Left lobe of liver (tissue), 2 donors: ENCODE measurements around the gene NCAN. TPM values are rescaled to one million over a fixed set of nuclear protein-coding genes. Genes with fewer than 3 reads are reported as not detected.

Experiments used
- ATAC-seq: fragments of 200-7000 bp; cut with Tn5 transposase; one replicate; pipeline ENCODE4 v1.9.1; 2020; ENCODE audit warnings: mild to moderate bottlenecking, moderate library complexity
- DNase-seq: peaks from one replicate; pipeline ENCODE4 v3.0.0-alpha.2; 2020; ENCODE audit warnings: low spot score
- total RNA-seq: library from RNA; stranded (reverse); gene quantifications from one replicate; pipeline ENCODE4 v1.2.1, GENCODE V29; 2021
- donor health status: DM: no; HTN: no; CAD: no; lungs with moderate emphysema.
- donor health status: DM: no; HTN: yes; CAD: no.

The NCAN gene
- total RNA-seq, 1 donor from 2014 or later: 0.20 TPM

GRCh38 chr19:19258589-19259338 lies 47.0 kb downstream of the NCAN start:
- DNase-seq: no peak
- no peak for ATAC-seq

- ATAC-seq (peak; percentile 32), DNase-seq (no peak)
These were observed 48.0 kb downstream of the NCAN start for GRCh38 chr19:19259741-19260140.

GRCh38 chr19:19260417-19261214 lies 48.9 kb downstream of the NCAN start:
- ATAC-seq: no peak
- no peak for DNase-seq

- no peak for DNase-seq
- ATAC-seq: no peak
These were observed 49.8 kb downstream of the NCAN start for GRCh38 chr19:19261350-19262189.

GRCh38 chr19:19262190-19263057 lies 50.7 kb downstream of the NCAN start:
- no peak for ATAC-seq

GRCh38 chr19:19263886-19264487 lies 52.2 kb downstream of the NCAN start:
- no peak for ATAC-seq
- DNase-seq: no peak

More at GRCh38 chr19:19262190-19263057, 50.7 kb downstream of the NCAN start:
- no peak for DNase-seq

- no peak for DNase-seq
- no peak for ATAC-seq
These were observed 55.5 kb downstream of the NCAN start for GRCh38 chr19:19267305-19267704.

GRCh38 chr19:19268453-19269385 lies 57.0 kb downstream of the NCAN start:
- DNase-seq: peak; percentile 59
- ATAC-seq: peak; percentile 47

GRCh38 chr19:19269952-19270694 lies 58.4 kb downstream of the NCAN start:
- DNase-seq: no peak
- no peak for ATAC-seq

- DNase-seq: no peak
- ATAC-seq: no peak
These were observed 59.2 kb downstream of the NCAN start for GRCh38 chr19:19270749-19271571.

GRCh38 chr19:19271828-19272599 lies 60.3 kb downstream of the NCAN start:
- peak; percentile 9 for ATAC-seq
- no peak for DNase-seq

GRCh38 chr19:19274146-19274545 lies 62.4 kb downstream of the NCAN start:
- DNase-seq: no peak
- ATAC-seq: no peak

GRCh38 chr19:19274716-19275565 lies 63.2 kb downstream of the NCAN start:
- ATAC-seq (peak; percentile 75), DNase-seq (peak; percentile 93)

- ATAC-seq: no peak
- no peak for DNase-seq
These were observed 64.6 kb downstream of the NCAN start for GRCh38 chr19:19276386-19276785.

- ATAC-seq: no peak
- no peak for DNase-seq
These were observed 65.1 kb downstream of the NCAN start for GRCh38 chr19:19276851-19277250.
